ENCODE measurements around the gene TRIM10.

DNA sequence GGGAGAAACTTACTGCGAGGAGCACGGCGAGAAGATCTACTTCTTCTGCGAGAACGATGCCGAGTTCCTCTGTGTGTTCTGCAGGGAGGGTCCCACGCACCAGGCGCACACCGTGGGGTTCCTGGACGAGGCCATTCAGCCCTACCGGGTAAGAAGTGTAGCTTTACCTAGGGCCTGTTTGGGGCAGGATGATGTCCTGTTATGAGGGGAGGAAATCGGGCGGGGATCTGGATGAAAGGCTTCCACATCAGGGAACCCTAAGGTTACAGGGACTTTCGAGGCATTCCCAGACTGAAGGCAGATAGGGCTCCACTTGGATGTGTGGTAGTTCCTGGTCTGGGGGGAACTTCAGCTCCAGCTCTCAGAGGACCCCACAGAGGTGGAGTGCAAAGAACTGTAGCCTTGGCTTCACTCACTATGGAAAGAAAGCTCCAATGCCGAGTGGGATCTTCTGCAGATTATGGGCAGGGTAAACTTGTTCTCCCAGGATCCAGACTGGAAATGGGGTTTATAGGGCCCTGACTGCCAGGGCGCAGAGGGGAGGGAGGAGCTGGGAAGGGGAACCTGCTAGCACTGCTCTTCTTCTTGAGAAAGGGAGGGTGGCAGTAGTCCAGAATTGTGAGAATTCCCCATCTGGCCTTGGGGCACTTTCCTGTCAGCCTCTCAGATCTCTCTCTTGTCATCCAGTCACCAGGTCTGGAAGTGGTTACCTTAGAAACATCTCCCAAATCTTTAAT is 3.1 kb upstream of the TRIM10 start:
- TF ChIP-seq, protein P1, sequence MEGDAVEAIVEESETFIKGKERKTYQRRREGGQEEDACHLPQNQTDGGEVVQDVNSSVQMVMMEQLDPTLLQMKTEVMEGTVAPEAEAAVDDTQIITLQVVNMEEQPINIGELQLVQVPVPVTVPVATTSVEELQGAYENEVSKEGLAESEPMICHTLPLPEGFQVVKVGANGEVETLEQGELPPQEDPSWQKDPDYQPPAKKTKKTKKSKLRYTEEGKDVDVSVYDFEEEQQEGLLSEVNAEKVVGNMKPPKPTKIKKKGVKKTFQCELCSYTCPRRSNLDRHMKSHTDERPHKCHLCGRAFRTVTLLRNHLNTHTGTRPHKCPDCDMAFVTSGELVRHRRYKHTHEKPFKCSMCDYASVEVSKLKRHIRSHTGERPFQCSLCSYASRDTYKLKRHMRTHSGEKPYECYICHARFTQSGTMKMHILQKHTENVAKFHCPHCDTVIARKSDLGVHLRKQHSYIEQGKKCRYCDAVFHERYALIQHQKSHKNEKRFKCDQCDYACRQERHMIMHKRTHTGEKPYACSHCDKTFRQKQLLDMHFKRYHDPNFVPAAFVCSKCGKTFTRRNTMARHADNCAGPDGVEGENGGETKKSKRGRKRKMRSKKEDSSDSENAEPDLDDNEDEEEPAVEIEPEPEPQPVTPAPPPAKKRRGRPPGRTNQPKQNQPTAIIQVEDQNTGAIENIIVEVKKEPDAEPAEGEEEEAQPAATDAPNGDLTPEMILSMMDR (conservative IDR thresholded peaks at IDR 0.05; ENCODE audit: low read depth in 2 of 2): no peak
- no peak for TF ChIP-seq POLR2AphosphoS5 (IDR thresholded peaks at IDR 0.05; ENCODE audit: low read depth)
- no peak for TF ChIP-seq EZH2phosphoT487 (IDR thresholded peaks at IDR 0.05; ENCODE audit: unreplicated experiment)
- TF ChIP-seq EZH2 (IDR thresholded peaks at IDR 0.05; ENCODE audit: low read depth, unreplicated experiment): no peak

Measured in GM23338 (cell line).